Coronary artery (tissue), 2 donors: ENCODE measurements around the gene SNCAIP.
"Not testable (repeated sequence)": the region's sequence is repeated elsewhere in the genome, so short reads cannot be mapped to it uniquely, and the experiment has no call there.

Experiments
- DNase-seq: peaks from one replicate; pipeline ENCODE4 v3.0.0-alpha.2; 2017; ENCODE audit warnings: low spot score
- H3K27ac ChIP-seq, 2 donors: fragments of 200-600 bp; sonication (generic); one replicate each; pipeline ENCODE4 v1.5.1; 2016 to 2019
- H3K4me3 ChIP-seq: fragments of 200-600 bp; sonication (generic); 2 replicates; pipeline ENCODE4 v1.5.1; 2016; ENCODE audit warnings: mild to moderate bottlenecking, moderate library complexity
- CTCF ChIP-seq: fragments of 200-600 bp; sonication (generic); IDR thresholded peaks from one replicate; pipeline ENCODE4 v1.5.1; 2019; ENCODE audit warnings: antibody characterized with exemption

SNCAIP gene

GRCh38 chr5:122369253-122369815 lies 57.3 kb downstream of the SNCAIP start:
- no peak for TF ChIP-seq CTCF
- Histone ChIP-seq H3K4me3 (peak overlapping the region; percentile 41), H3K27ac (peak overlapping the region in 1 of 2 donors; percentile 30)
- DNase-seq: no peak

DNA sequence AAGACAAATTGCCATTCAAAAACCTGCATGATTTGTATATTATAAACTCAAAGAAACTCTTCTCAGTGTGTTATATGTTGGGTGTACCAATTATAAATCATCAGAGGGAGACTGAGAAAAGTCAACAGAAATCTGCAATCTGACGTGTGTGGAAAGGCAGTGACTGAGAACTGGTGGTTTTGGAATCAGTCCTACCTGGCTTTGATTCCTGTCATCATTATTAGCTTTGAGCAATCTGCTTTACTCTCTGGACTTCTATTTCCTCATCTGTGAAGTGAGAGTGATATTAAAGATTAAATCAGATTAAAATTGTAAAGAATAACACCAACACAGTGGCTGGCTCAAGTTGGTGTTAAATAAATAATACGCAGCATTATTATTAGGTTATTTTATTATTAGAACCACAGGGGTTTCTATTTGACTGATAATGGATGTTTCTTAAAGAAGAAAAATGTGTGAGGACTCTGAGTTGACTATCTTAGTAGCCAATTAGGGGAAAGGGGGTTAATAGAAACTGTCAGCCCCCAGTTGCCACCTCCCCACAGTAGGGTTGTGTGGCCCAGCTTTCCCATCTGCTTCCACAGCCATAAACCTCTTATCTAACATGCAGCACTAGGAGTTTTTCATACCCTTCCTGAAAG lies 59.6 kb downstream of the SNCAIP start:
- no peak overlapping the region for H3K4me3 ChIP-seq
- no peak for DNase-seq
- no peak overlapping the region for H3K27ac ChIP-seq
- no peak for TF ChIP-seq CTCF

DNA sequence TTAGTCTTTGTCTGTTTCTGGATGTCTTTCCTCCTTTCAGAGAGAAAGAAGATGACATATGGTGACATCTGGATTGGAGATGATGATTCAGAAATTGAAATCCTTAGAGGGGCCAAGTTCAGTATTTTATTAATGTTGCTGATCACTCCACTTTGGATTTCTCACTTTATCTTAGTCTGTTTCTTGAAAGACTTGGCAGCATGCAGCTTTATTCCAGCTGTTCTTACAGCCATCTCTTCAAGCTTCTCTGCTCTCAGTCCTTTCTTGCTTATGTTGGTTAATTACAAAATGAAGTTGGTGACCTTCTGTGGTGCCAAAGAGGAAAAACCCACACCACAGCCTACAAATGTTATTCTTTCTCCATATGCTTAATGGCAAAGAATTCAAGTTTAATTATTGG lies 62.1 kb downstream of the SNCAIP start:
- Histone ChIP-seq H3K27ac (no peak overlapping the region), H3K4me3 (no peak overlapping the region)
- no peak for TF ChIP-seq CTCF
- DNase-seq: no peak

- no peak for TF ChIP-seq CTCF
- no peak for DNase-seq
- H3K4me3 ChIP-seq: no peak overlapping the region
- peak overlapping the region in 1 of 2 donors; percentile 4 for H3K27ac ChIP-seq
These were observed 63.8 kb downstream of the SNCAIP start for GRCh38 chr5:122375801-122376200.

DNA sequence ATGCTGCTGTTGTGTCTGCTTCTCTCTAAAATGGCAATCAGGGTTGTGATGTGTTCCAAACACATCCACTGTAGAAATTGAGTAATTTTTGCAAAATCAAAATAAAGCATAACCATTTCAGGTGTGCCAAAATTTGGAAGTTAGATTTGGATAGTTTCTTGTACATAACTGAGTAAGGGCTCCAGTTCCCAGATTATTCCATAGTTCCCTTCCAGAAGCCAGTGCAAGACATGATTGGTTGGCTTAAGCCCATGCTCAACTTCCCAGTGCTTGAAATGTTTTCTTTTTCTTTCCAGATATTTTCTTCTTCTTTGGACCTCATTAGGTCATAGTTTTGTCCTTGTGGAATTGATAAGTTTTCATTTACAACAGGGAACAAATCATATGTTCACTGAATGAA lies 64.2 kb downstream of the SNCAIP start:
- Histone ChIP-seq H3K4me3 (no peak overlapping the region), H3K27ac (peak overlapping the region in 1 of 2 donors; percentile 8)
- no peak for TF ChIP-seq CTCF
- DNase-seq: no peak

GRCh38 chr5:122377026-122377425 lies 65.0 kb downstream of the SNCAIP start:
- no peak overlapping the region for H3K4me3 ChIP-seq
- no peak for TF ChIP-seq CTCF
- no peak for DNase-seq
- H3K27ac ChIP-seq: peak overlapping the region; percentile 8 to 27

GRCh38 chr5:122382938-122383337 lies 70.9 kb downstream of the SNCAIP start:
- not testable (repeated sequence) for H3K27ac ChIP-seq, DNase-seq, H3K4me3 ChIP-seq
